Measurements from ENCODE around the gene ASTN2.

Gene ASTN2

GRCh38 chr9:116504893-116505480 lies 909.9 kb downstream of the ASTN2 start:
- DNase-seq (ENCODE audit: low read depth) = no peak

GRCh38 chr9:116504081-116504480 lies 910.8 kb downstream of the ASTN2 start:
- DNase-seq (ENCODE audit: low read depth) = no peak

- no peak for DNase-seq (ENCODE audit: low read depth)
Observed at GRCh38 chr9:116502746-116503145, 912.1 kb downstream of the ASTN2 start.

GRCh38 chr9:116501871-116502270 lies 913.0 kb downstream of the ASTN2 start:
- DNase-seq (ENCODE audit: low read depth) = no peak

GRCh38 chr9:116499986-116500871 lies 914.6 kb downstream of the ASTN2 start:
- no peak for DNase-seq (ENCODE audit: low read depth)

GRCh38 chr9:116499434-116499833 lies 915.4 kb downstream of the ASTN2 start:
- DNase-seq (ENCODE audit: low read depth) = no peak

GRCh38 chr9:116497095-116497890 lies 917.6 kb downstream of the ASTN2 start:
- no peak for DNase-seq (ENCODE audit: low read depth)

GRCh38 chr9:116496167-116496566 lies 918.7 kb downstream of the ASTN2 start:
- DNase-seq (ENCODE audit: low read depth) = no peak

GRCh38 chr9:116495725-116496124 lies 919.1 kb downstream of the ASTN2 start:
- no peak for DNase-seq (ENCODE audit: low read depth)

- no peak for DNase-seq (ENCODE audit: low read depth)
Observed at GRCh38 chr9:116494815-116495634, 919.8 kb downstream of the ASTN2 start.

GRCh38 chr9:116493183-116493860 lies 921.5 kb downstream of the ASTN2 start:
- DNase-seq (ENCODE audit: low read depth) = no peak

- no peak for DNase-seq (ENCODE audit: low read depth)
Observed at GRCh38 chr9:116491659-116492058, 923.2 kb downstream of the ASTN2 start.

GRCh38 chr9:116491219-116491618 lies 923.6 kb downstream of the ASTN2 start:
- no peak for DNase-seq (ENCODE audit: low read depth)

- no peak for DNase-seq (ENCODE audit: low read depth)
Observed at GRCh38 chr9:116490321-116490720, 924.5 kb downstream of the ASTN2 start.

- DNase-seq (ENCODE audit: low read depth) = no peak
Observed at GRCh38 chr9:116488373-116488772, 926.5 kb downstream of the ASTN2 start.

GRCh38 chr9:116484492-116485061 lies 930.3 kb downstream of the ASTN2 start:
- no peak for DNase-seq (ENCODE audit: low read depth)

GRCh38 chr9:116483622-116484491 lies 931.0 kb downstream of the ASTN2 start:
- no peak for DNase-seq (ENCODE audit: low read depth)

- no peak for DNase-seq (ENCODE audit: low read depth)
Observed at GRCh38 chr9:116482740-116483139, 932.1 kb downstream of the ASTN2 start.

GRCh38 chr9:116480700-116481099 lies 934.2 kb downstream of the ASTN2 start:
- no peak for DNase-seq (ENCODE audit: low read depth)

- no peak for DNase-seq (ENCODE audit: low read depth)
Observed at GRCh38 chr9:116479967-116480366, 934.9 kb downstream of the ASTN2 start.

All from activated T-helper 1 cell treated with Interleukin-2 at 50 U/mL for 16 hours (primary cell).